ENCODE results near the gene CYREN. TPM values are rescaled to one million over a fixed set of nuclear protein-coding genes. Genes with fewer than 3 reads are reported as not detected.

CYREN gene
- total RNA-seq, 6 experiments from 2014 or later, result 26.4 to 32.8 (median 30.0) TPM

DNA sequence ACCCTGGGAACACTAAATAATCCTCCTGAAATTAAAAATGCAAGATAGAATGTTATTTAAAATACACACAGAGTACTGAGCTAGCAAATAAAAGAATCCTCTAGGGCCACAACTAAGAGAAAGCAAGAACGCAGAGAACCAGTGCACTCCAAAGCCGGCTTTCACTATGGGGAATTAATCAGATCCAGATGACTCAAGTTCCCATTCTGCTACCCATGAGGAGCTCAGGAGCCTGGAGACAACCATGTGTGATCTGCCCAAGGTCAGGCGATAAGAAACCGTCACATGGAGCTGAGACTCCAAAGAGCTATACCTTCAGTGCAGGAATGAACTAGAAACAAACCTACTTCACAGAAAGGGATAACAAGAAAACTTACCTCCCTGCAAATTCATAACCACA is 19.5 kb upstream of the CYREN start:
- no peaks in the 10 kb centered on the region; the same call in 1 of the 2 replicates for H3K27me3 Mint-ChIP-seq (ENCODE audit: insufficient read depth)
- no peak overlapping the region for H3K27ac Mint-ChIP-seq
- DNase-seq, result no peak

DNA sequence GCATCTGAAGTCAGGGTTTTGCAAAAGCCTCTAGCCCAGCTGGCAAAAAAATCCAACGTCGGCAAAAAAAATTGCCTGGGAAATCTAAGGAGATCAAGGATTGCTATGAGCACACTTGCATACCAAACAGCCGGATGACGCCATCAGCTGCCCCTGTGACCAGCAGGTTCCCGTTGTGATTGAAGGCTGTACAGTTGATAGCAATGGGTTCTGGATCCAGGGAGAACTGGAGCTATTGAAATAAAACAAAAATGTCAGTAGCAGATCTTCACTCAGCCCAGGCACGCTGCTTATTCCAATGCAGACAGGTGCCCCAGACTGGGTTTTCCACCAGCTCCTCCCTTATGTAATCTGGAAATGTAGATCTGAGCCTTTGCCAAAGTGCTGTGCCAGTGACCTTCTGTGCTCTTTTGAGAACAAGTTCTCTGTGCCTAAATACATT is 18.7 kb upstream of the CYREN start:
- peaks cover 34% of the 10 kb centered on the region for H3K4me1 Mint-ChIP-seq (ENCODE audit: low read depth)
- H3K36me3 Mint-ChIP-seq (ENCODE audit: low read depth), result peaks cover 50% of the 10 kb centered on the region
- H3K27ac Mint-ChIP-seq, result no peak overlapping the region
- TF ChIP-seq, protein P1, sequence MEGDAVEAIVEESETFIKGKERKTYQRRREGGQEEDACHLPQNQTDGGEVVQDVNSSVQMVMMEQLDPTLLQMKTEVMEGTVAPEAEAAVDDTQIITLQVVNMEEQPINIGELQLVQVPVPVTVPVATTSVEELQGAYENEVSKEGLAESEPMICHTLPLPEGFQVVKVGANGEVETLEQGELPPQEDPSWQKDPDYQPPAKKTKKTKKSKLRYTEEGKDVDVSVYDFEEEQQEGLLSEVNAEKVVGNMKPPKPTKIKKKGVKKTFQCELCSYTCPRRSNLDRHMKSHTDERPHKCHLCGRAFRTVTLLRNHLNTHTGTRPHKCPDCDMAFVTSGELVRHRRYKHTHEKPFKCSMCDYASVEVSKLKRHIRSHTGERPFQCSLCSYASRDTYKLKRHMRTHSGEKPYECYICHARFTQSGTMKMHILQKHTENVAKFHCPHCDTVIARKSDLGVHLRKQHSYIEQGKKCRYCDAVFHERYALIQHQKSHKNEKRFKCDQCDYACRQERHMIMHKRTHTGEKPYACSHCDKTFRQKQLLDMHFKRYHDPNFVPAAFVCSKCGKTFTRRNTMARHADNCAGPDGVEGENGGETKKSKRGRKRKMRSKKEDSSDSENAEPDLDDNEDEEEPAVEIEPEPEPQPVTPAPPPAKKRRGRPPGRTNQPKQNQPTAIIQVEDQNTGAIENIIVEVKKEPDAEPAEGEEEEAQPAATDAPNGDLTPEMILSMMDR (IDR thresholded peaks at IDR 0.05), result no peak
- no peaks in the 10 kb centered on the region; the same call in 1 of the 2 replicates for H3K27me3 Mint-ChIP-seq (ENCODE audit: insufficient read depth)
- no peak for DNase-seq
- no peak overlapping the region for H3K4me3 Mint-ChIP-seq
- no peaks in the 10 kb centered on the region for H3K9me3 Mint-ChIP-seq

More for the DNA sequence above, 19.5 kb upstream of the CYREN start:
- no peak overlapping the region for H3K4me3 Mint-ChIP-seq
- H3K4me1 Mint-ChIP-seq (ENCODE audit: low read depth), result peaks cover 41% of the 10 kb centered on the region
- TF ChIP-seq, protein P1 (IDR thresholded peaks at IDR 0.05), result no peak
- H3K9me3 Mint-ChIP-seq, result no peaks in the 10 kb centered on the region
- H3K36me3 Mint-ChIP-seq (ENCODE audit: low read depth), result peaks cover 46% of the 10 kb centered on the region

DNA sequence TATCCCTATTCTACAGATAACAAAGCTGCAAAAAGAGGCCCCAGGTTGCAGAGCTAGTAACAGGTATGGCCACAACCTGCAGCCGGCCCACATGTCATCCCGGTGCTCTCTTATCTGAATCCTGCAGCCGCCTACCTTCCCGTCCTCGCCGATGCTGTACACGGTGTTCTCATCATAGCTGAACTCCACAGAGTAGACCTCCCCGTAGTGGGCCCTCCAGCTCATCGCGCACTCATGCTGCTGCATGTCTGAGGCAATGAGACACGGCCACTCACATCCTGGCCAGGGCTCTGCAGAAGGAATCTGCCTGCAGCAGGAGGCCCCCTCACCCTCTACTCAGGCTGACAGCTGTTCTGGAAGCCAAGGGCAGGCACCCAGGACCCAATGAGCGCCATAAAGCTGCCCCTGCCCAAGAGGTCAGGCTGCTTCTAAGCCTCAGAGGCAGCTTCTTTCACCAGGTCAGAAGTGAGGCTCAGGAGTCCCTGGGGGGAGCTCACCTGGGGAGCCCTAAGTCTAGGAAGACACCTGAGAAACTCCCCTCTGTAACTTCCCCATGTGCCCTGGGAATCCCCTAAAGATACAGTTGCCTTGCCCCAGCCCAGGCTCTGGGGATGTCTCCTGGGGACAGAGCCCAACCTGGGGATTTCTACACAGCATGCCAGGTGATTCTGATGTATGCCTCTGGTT is 17.9 kb upstream of the CYREN start:
- Mint-ChIP-seq H3K36me3 (ENCODE audit: low read depth) (peaks cover 58% of the 10 kb centered on the region), H3K9me3 (no peaks in the 10 kb centered on the region)

DNA sequence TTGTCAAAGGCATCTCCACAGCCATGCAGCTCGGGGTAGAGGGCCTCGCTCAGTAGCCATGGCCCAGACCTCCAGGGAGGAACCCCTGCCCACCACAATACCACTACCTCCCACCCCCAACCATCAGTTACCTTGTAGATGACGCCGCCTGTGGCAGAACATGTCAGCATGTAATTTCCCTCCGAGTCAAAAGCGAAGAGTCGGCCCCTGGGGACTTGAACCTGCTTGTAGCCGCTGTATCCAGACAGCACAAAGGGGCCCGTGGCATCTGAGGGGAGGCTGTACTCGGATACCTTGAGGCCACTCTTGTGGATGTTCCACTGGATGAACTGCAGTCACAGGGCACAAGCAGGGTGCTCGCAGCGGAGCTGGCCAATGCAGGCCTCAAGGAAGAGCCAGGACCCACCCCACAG is 16.3 kb upstream of the CYREN start:
- DNase-seq, result no peak

More for the DNA sequence above, 17.9 kb upstream of the CYREN start:
- H3K27ac Mint-ChIP-seq, result no peak overlapping the region
- TF ChIP-seq, protein P1 (IDR thresholded peaks at IDR 0.05), result no peak
- DNase-seq, result no peak
- no peak overlapping the region for H3K4me3 Mint-ChIP-seq
- no peaks in the 10 kb centered on the region; the same call in 1 of the 2 replicates for H3K27me3 Mint-ChIP-seq (ENCODE audit: insufficient read depth)
- H3K4me1 Mint-ChIP-seq (ENCODE audit: low read depth), result peaks cover 26% of the 10 kb centered on the region

DNA sequence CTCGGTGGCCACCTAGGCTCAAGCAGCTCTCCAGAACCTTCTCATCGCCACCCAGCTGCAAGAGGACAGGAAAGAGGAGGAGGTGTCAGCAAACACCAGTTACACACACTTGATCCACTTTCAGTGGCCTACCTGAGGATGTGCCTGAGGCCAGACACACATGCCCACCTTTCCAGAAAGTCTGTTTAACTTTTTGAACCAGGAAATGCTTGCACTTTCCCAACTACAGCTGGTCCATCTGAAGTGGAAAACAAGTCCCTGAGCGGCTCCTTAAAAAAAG is 15.7 kb upstream of the CYREN start:
- Mint-ChIP-seq H3K4me3 (no peak overlapping the region), H3K9me3 (peaks cover 20% of the 10 kb centered on the region), H3K4me1 (ENCODE audit: low read depth) (peaks cover 15% of the 10 kb centered on the region; the same call in 1 of the 2 replicates), H3K27me3 (ENCODE audit: insufficient read depth) (no peaks in the 10 kb centered on the region; the same call in 1 of the 2 replicates), H3K27ac (no peak overlapping the region), H3K36me3 (ENCODE audit: low read depth) (peaks cover 63% of the 10 kb centered on the region)
- TF ChIP-seq, protein P1 (IDR thresholded peaks at IDR 0.05), result no peak
- no peak for DNase-seq

More for the DNA sequence above, 16.3 kb upstream of the CYREN start:
- Mint-ChIP-seq H3K27ac (no peak overlapping the region), H3K9me3 (peaks cover 13% of the 10 kb centered on the region), H3K4me3 (no peak overlapping the region), H3K4me1 (ENCODE audit: low read depth) (peaks cover 15% of the 10 kb centered on the region; the same call in 1 of the 2 replicates), H3K36me3 (ENCODE audit: low read depth) (peaks cover 61% of the 10 kb centered on the region), H3K27me3 (ENCODE audit: insufficient read depth) (no peaks in the 10 kb centered on the region; the same call in 1 of the 2 replicates)
- TF ChIP-seq, protein P1 (IDR thresholded peaks at IDR 0.05), result no peak

Data from HFFc6 (cell line).